DND-41 (cell line): ENCODE measurements around the gene MARCHF10.

ENCODE experiments used
- ATAC-seq: fragments of 200-7000 bp; cut with Tn5 transposase; 3 replicates; pipeline ENCODE4 v1.9.1; 2021; ENCODE audit warnings: low read depth; ENCODE audit not compliant: insufficient read depth
- DNase-seq: peaks from one replicate; pipeline ENCODE4 v3.0.0-alpha.2; 2020
- H2AFZ ChIP-seq: 2 replicates; pipeline ENCODE4 v1.6.0; 2012; ENCODE audit warnings: low read depth, low read length
- H3K27ac ChIP-seq: 2 replicates; pipeline ENCODE4 v1.5.1; 2012; ENCODE audit warnings: low read length, inconsistent platforms
- H3K27me3 ChIP-seq: fragments of 200-600 bp; sonication (generic); 2 replicates; pipeline ENCODE4 v1.6.0; 2012; ENCODE audit warnings: low read length, mild to moderate bottlenecking, inconsistent platforms; ENCODE audit not compliant: insufficient read depth, poor library complexity
- H3K36me3 ChIP-seq: 2 replicates; pipeline ENCODE4 v1.5.1; 2012; ENCODE audit warnings: low read length, inconsistent platforms; ENCODE audit not compliant: insufficient read depth
- H3K4me1 ChIP-seq: 2 replicates; pipeline ENCODE4 v1.5.1; 2012; ENCODE audit warnings: mild to moderate bottlenecking, low read length; ENCODE audit not compliant: insufficient read depth
- H3K4me2 ChIP-seq: 2 replicates; pipeline ENCODE4 v1.6.0; 2012; ENCODE audit warnings: mild to moderate bottlenecking, moderate library complexity, low read length, inconsistent platforms; ENCODE audit not compliant: insufficient read depth
- H3K4me3 ChIP-seq, 2 experiments: fragments of 200-600 bp in 1 of 2; shearing (Covaris generic) in 1 of 2; 2 replicates each; pipeline ENCODE4 v1.5.1; 2012 to 2016; ENCODE audit warnings: inconsistent platforms in 2 of 2, low read length in 2 of 2, mild to moderate bottlenecking in 2 of 2, low read depth in 1 of 2, moderate library complexity in 1 of 2
- H3K79me2 ChIP-seq: 2 replicates; pipeline ENCODE4 v1.6.0; 2012; ENCODE audit warnings: low read length, inconsistent platforms; ENCODE audit not compliant: insufficient read depth
- H3K9ac ChIP-seq: 2 replicates; pipeline ENCODE4 v1.6.0; 2012; ENCODE audit warnings: low read depth, mild to moderate bottlenecking, inconsistent platforms, low read length, moderate library complexity
- H3K9me3 ChIP-seq: 2 replicates; pipeline ENCODE4 v1.5.1; 2012; ENCODE audit warnings: low read length, moderate library complexity, mild to moderate bottlenecking, inconsistent platforms; ENCODE audit not compliant: insufficient read depth, severe bottlenecking
- H4K20me1 ChIP-seq: 2 replicates; pipeline ENCODE4 v1.6.0; 2012; ENCODE audit warnings: low read length; ENCODE audit not compliant: insufficient read depth
- EZH2 ChIP-seq: IDR thresholded peaks from 3 replicates; pipeline ENCODE4 v1.6.1; 2012; ENCODE audit warnings: borderline replicate concordance, low read depth, mild to moderate bottlenecking, moderate library complexity, low read length, inconsistent platforms; ENCODE audit not compliant: severe bottlenecking
- TF ChIP-seq, protein P1 (sequence below): IDR thresholded peaks from 2 replicates; pipeline ENCODE4 v1.5.1; 2012; ENCODE audit warnings: borderline replicate concordance, low read length, moderate library complexity, mild to moderate bottlenecking; ENCODE audit not compliant: poor library complexity, severe bottlenecking; ENCODE audit errors: extremely low read depth

Gene MARCHF10

DNA sequence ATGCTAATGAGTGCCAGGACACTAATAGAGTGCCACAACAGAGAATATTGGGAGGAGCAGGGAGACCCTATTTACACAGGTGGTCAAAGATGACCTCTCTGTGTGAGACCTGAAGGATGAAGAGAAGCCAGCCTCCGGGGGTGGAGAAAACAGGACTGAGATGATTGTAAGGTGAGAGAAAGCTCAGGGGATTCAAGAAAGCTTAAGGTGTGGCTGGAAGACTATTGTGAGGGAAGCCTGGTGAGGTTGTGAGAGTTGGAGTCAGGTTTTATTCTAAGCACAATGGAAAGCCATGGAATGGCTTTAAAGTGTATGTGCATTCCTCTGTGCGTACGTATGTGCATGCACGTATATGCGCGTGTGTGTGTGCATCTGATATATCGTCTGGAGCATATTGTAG, 10.4 kb upstream of the MARCHF10 start:
- Histone ChIP-seq H3K27me3 (peaks cover 9% of the 10 kb centered on the region), H3K4me3 (no peak overlapping the region), H3K79me2 (no peaks in the 10 kb centered on the region), H3K27ac (no peak overlapping the region), H3K36me3 (no peaks in the 10 kb centered on the region), H3K4me1 (no peaks in the 10 kb centered on the region), H3K9ac (no peak overlapping the region), H4K20me1 (no peaks in the 10 kb centered on the region), H3K4me2 (no peak overlapping the region), H2AFZ (no peak overlapping the region), H3K9me3 (peaks cover 4% of the 10 kb centered on the region)
- ATAC-seq (no peak), DNase-seq (no peak)
- no peak for TF ChIP-seq EZH2
- TF ChIP-seq, protein P1, sequence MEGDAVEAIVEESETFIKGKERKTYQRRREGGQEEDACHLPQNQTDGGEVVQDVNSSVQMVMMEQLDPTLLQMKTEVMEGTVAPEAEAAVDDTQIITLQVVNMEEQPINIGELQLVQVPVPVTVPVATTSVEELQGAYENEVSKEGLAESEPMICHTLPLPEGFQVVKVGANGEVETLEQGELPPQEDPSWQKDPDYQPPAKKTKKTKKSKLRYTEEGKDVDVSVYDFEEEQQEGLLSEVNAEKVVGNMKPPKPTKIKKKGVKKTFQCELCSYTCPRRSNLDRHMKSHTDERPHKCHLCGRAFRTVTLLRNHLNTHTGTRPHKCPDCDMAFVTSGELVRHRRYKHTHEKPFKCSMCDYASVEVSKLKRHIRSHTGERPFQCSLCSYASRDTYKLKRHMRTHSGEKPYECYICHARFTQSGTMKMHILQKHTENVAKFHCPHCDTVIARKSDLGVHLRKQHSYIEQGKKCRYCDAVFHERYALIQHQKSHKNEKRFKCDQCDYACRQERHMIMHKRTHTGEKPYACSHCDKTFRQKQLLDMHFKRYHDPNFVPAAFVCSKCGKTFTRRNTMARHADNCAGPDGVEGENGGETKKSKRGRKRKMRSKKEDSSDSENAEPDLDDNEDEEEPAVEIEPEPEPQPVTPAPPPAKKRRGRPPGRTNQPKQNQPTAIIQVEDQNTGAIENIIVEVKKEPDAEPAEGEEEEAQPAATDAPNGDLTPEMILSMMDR: no peak

DNA sequence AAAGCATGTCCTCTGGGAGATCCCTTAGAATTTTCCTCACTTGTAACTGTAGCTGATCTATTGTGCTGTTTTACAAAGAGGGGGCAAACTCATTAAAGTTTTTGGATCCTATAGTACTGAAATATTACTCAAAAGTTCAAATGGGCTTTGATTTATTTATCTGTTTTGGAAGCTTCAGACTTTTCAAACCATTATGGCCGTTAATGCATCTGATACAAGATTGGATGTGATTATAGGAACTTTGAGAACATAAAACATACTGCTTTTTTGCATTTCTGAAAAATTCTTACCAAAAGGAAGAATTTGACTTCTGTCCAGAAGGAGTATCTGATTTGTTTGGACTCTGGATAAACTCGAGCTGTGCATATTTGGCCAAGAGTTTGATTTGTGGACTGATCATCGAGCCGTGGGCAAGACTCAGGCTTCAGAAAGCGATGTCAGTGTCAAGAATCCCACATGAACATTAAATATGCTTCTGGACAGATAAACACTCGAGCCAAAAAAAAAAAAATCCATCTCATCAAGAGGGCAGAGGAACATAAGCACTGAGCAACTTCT, 8.2 kb upstream of the MARCHF10 start:
- no peak for DNase-seq
- peaks cover 4% of the 10 kb centered on the region for H3K9me3 ChIP-seq
- H3K4me1 ChIP-seq: no peaks in the 10 kb centered on the region
- no peak for TF ChIP-seq EZH2
- TF ChIP-seq, protein P1: no peak
- H3K27me3 ChIP-seq: peaks cover 7% of the 10 kb centered on the region
- no peaks in the 10 kb centered on the region for H4K20me1 ChIP-seq
- no peaks in the 10 kb centered on the region for H3K79me2 ChIP-seq
- no peak overlapping the region for H3K27ac ChIP-seq
- H3K4me2 ChIP-seq: no peak overlapping the region
- no peak for ATAC-seq
- H2AFZ ChIP-seq: no peak overlapping the region
- H3K9ac ChIP-seq: no peak overlapping the region
- H3K4me3 ChIP-seq: no peak overlapping the region
- H3K36me3 ChIP-seq: no peaks in the 10 kb centered on the region

DNA sequence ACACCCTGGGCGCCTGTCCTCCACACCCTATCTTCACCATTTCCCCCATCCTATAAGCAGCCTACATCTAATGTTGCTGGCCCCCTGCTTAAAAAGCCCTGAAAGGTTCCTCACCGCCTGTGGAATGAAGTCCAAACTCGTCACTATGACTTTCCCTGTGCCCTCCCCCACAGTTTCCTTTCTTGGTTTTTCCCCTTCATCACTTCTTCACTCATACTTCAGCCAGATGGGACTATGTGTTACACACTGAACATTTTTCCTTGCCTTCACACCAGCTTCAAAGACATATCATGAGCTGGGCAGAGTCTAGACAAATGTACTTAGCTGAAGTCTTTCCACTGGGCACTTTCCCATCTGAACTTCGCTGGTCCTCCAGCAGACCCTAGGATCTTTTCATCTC, 1.5 kb upstream of the MARCHF10 start:
- no peak for ATAC-seq
- peaks cover 7% of the 10 kb centered on the region for H3K27me3 ChIP-seq
- no peaks in the 10 kb centered on the region for H4K20me1 ChIP-seq
- H2AFZ ChIP-seq: no peak overlapping the region
- H3K36me3 ChIP-seq: no peaks in the 10 kb centered on the region
- no peak overlapping the region for H3K9ac ChIP-seq
- no peak for DNase-seq
- TF ChIP-seq, protein P1: no peak
- TF ChIP-seq EZH2: no peak
- no peak overlapping the region for H3K4me3 ChIP-seq
- H3K27ac ChIP-seq: no peak overlapping the region
- H3K4me2 ChIP-seq: no peak overlapping the region
- H3K9me3 ChIP-seq: peaks cover 4% of the 10 kb centered on the region
- H3K4me1 ChIP-seq: no peaks in the 10 kb centered on the region
- H3K79me2 ChIP-seq: no peaks in the 10 kb centered on the region

DNA sequence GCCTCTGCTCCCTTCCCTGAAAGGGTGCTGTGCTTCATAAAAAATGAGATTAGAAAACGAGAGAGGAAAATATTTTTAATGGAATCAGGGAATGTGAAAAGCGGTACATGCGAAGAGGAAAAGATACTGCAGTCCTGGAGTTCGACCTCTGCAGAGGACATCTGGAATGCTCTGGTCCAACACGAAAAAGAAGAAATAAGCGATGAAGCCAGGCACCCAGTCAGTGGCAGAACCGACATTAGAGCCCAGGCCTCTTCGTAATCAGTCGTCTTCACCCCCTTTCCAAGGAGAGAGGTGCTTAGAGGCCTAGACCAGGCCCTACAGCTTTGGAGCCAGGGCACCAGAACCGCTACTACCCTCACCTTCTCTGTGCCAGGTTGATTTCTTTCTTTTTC, 459 bp upstream of the MARCHF10 start:
- TF ChIP-seq, protein P1: no peak
- TF ChIP-seq EZH2: no peak
- DNase-seq: no peak
- Histone ChIP-seq H3K4me2 (no peak overlapping the region), H4K20me1 (no peaks in the 10 kb centered on the region), H3K27me3 (peaks cover 15% of the 10 kb centered on the region), H3K4me3 (no peak overlapping the region), H3K79me2 (no peaks in the 10 kb centered on the region), H3K4me1 (no peaks in the 10 kb centered on the region), H3K9ac (no peak overlapping the region), H2AFZ (no peak overlapping the region), H3K27ac (no peak overlapping the region), H3K9me3 (peaks cover under 1% of the 10 kb centered on the region), H3K36me3 (no peaks in the 10 kb centered on the region)
- no peak for ATAC-seq
